GM21717 (cell line): ENCODE measurements around the gene PAQR9.

Experiments used
- ATAC-seq: cut with Tn5 transposase; IDR thresholded peaks from one replicate; pipeline ENCODE4 v1.9.1; 2021; ENCODE audit warnings: mild to moderate bottlenecking, moderate library complexity; ENCODE audit not compliant: unreplicated experiment

The PAQR9 gene

DNA sequence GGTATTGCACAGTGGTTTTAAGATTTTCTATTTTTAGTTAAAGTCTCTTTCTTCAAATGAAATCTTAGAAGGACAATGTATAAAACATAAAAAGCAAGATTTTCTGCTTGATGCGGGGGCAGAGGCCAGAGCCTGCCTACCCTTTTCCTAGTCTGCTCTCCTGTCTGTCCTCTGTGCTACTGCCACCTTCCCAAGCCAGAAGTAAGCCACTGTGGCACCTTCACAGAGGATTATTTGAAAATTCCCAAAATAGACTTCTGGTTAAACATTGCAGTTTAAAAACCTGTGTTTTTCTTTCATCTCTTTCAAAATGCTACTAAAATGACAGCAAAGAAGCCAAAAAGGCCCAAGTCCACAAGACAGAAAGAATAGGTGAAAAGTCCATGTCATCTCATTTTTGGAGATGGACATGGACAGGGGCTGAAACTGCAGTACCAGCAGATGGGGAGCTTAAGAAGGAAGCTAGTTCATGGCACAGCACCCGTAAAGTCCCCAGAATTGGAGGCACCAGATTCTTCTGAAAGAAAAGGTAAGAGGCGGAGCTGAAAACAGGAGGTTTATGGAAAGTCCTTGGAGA lies 37.0 kb downstream of the PAQR9 start:
- ATAC-seq = no peak

- ATAC-seq = no peak
Observed at GRCh38 chr3:142925140-142925539, 38.3 kb downstream of the PAQR9 start.

DNA sequence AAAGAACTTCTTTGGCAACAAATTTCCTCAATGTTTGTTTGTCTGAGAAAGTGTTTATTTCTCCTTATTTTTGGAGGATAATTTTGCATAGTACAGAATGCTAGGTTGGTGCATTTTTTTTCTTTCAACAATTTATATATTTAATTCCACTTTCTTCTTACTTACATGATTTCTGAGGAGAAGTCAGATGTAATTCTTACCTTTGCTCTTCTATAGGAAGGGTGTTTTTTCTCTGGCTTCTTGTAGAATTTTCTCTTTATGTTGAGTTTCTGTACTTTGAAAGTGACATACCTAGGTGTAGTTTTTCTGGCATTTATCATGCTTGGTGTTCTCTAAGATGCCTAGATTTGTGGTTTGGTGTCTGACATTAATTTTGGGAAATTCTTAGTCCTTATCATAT lies 39.8 kb downstream of the PAQR9 start:
- ATAC-seq = no peak

GRCh38 chr3:142916605-142917004 lies 46.9 kb downstream of the PAQR9 start:
- ATAC-seq = no peak

DNA sequence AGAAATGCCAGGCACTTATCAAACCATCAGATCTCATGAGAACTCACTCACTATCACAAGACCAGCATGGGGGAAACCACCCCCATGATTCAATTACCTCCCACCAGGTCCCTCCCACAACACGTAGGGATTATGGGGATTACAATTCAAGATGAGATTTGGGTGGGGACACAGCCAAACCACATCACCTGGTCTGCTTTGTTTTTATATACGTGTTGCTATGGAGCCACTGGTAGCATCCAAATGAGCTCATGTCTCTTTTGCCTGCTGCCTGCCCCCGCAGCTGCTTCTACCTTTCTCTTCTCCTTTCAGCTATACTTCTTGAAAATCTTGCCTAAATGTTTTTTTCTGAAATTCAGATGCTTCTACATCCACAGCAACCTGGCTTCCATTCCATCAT lies 47.8 kb downstream of the PAQR9 start:
- no peak for ATAC-seq

GRCh38 chr3:142914286-142914811 lies 49.1 kb downstream of the PAQR9 start:
- ATAC-seq = no peak

DNA sequence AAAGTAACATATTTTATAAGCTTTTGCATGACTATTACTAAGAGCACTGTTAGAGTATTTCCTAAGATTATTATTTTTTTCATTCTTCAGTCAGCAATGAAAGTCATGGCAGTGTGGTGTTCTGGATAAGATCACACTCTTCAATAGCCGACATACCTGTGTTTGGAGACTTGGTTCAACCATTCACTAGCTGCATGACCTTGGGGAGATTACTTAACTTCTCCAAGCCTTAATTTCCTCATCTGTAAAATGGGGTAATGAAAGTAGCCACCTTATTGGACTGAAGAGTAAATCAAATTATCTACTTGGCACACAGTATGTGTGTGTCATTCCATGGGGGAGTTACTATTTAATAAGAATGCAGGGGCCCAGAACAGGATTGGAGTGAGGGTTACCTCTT lies 50.0 kb downstream of the PAQR9 start:
- no peak for ATAC-seq

DNA sequence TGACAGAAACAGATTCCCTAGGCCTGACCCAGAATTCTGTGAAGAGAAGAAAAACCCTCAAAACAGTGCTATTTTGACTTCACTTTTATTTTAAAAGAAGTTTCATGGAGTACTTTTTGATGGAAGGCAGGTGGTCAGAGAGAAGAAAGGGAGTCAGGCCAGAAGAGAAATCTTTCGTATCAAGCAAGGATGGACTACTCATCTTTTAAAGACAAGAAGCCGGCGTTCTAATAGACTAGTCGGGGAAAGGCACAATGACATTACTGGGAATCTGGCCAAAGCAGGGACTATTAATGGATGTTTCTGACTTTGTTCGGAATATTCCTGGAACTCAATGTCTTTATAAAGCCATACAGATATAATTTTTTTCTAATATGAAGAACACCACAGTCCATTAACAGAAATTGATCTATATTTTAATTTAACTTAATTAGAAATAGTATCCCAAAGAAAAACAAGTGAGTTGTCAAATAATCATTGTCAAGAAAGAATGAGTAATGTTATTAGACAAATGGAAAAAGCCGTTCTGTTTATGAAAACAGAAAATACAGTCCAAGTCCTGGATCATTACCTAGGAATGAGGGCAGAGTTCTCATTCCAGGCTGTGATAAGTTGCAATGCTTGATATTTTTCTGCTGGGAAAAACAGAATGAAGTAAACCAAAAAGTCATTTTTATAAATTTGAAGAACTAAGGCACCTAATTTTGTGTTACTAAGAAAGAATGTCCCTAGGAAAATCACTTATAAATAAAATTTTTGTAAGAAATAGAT lies 50.9 kb downstream of the PAQR9 start:
- ATAC-seq = no peak
